Measurements from ENCODE around the gene GPR50.

GPR50 gene

DNA sequence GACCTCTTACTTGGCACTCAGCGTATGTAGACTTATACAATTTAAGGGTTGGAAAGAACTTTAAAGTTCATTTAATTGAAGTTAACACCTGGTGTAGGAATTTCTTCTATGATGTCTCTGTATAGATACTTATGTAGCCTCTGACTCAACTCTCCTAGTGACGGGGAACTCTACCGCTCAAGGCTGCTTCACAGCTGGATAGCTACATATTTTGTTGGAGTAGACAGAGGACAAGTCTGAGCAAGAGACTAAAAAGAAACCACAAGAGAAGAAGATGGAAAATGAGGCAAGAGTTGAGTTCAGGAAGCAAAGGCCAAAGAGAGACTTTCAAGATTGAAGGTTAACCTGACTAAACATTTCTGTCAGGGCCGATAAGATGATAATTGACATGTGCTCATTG lies 52.6 kb downstream of the GPR50 start:
- DNase-seq, result no peak

Measured in cerebellar nuclear complex (tissue), 1 donor.